ENCODE results near the gene BST1. TPM values are rescaled to one million over a fixed set of nuclear protein-coding genes. Genes with fewer than 3 reads are reported as not detected.

BST1 gene
- total RNA-seq, 4 donors from 2014 or later = 0.26 to 2.1 (median 0.95) TPM

DNA sequence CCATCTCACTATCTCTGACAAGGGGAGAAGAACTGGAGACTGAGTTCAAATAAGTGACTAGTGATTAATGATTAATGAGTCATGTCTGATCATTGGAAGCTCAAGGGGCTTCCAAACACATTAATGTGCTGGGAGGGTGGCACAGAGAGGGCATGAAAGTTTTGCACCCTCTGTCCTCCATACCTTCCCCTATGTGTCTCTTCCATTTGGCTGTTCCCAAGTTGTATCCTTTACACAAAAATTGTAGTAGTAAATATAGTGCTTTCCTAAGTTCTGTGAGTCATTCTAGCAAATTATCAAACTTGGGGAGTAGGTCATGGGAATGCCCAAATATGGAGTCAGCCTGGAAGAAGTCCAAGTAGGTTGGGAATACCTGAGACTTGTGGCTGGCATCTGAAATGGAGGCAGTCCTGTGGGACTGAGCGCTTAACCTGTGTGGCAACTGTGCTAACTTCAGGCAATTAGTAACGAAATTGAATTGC, 25.3 kb upstream of the BST1 start:
- in situ Hi-C loops (cut with MboI; ENCODE audit: low sequenced_read_pairs in 4 of 4) (no loop called here), intact Hi-C loops (cut with DNase I; ENCODE audit: low total_unique reads) (no loop called here)
- no peak for DNase-seq

DNA sequence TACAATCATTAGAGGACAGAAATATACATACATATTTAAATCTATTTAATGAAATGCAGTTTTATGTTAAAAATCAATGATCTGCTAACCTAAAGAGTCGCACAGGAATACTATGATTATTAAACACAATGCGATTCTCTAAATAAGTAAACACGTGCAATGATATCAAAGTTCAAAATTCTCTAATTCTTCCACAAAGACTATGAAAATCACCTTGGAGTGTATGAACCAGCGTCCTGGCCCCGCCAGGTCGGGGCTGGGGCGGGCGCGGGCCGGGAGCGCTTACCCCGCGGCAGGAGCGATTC, 21.8 kb upstream of the BST1 start:
- Histone ChIP-seq H3K27me3 (no peaks in the 10 kb centered on the region), H3K9me3 (no peaks in the 10 kb centered on the region), H3K4me3 (peak overlapping the region; percentile 82 to 94 (median 86)), H3K4me1 (peaks cover 9 to 15% of the 10 kb centered on the region in 2 donors), H3K27ac (peak overlapping the region; percentile 82 to 89 (median 84)), H3K36me3 (no peaks in the 10 kb centered on the region)
- no peak for DNase-seq
- in situ Hi-C loops (cut with MboI; ENCODE audit: low sequenced_read_pairs in 4 of 4) = no loop called here
- TF ChIP-seq POLR2A (IDR thresholded peaks at IDR 0.05) = no peak
- TF ChIP-seq, protein P1, sequence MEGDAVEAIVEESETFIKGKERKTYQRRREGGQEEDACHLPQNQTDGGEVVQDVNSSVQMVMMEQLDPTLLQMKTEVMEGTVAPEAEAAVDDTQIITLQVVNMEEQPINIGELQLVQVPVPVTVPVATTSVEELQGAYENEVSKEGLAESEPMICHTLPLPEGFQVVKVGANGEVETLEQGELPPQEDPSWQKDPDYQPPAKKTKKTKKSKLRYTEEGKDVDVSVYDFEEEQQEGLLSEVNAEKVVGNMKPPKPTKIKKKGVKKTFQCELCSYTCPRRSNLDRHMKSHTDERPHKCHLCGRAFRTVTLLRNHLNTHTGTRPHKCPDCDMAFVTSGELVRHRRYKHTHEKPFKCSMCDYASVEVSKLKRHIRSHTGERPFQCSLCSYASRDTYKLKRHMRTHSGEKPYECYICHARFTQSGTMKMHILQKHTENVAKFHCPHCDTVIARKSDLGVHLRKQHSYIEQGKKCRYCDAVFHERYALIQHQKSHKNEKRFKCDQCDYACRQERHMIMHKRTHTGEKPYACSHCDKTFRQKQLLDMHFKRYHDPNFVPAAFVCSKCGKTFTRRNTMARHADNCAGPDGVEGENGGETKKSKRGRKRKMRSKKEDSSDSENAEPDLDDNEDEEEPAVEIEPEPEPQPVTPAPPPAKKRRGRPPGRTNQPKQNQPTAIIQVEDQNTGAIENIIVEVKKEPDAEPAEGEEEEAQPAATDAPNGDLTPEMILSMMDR (IDR thresholded peaks at IDR 0.05 in 4 of 5, conservative IDR thresholded peaks at IDR 0.05 in 1 of 5) = no peak
- no peak for ATAC-seq
- intact Hi-C loops (cut with DNase I; ENCODE audit: low total_unique reads) = loop anchor here (1.0 kb wide), 1 partner anchor 25 kb away; no protein-coding TSS in a partner anchor

More for the DNA sequence above, 25.3 kb upstream of the BST1 start:
- H3K4me1 ChIP-seq = peaks cover 5 to 8% of the 10 kb centered on the region in 2 donors
- no peak for ATAC-seq
- no peak overlapping the region for H3K27ac ChIP-seq
- H3K4me3 ChIP-seq = no peak overlapping the region
- TF ChIP-seq POLR2A (IDR thresholded peaks at IDR 0.05) = no peak
- TF ChIP-seq, protein P1 (IDR thresholded peaks at IDR 0.05 in 4 of 5, conservative IDR thresholded peaks at IDR 0.05 in 1 of 5) = no peak
- no peaks in the 10 kb centered on the region for H3K36me3 ChIP-seq
- H3K27me3 ChIP-seq = no peaks in the 10 kb centered on the region
- no peaks in the 10 kb centered on the region for H3K9me3 ChIP-seq

DNA sequence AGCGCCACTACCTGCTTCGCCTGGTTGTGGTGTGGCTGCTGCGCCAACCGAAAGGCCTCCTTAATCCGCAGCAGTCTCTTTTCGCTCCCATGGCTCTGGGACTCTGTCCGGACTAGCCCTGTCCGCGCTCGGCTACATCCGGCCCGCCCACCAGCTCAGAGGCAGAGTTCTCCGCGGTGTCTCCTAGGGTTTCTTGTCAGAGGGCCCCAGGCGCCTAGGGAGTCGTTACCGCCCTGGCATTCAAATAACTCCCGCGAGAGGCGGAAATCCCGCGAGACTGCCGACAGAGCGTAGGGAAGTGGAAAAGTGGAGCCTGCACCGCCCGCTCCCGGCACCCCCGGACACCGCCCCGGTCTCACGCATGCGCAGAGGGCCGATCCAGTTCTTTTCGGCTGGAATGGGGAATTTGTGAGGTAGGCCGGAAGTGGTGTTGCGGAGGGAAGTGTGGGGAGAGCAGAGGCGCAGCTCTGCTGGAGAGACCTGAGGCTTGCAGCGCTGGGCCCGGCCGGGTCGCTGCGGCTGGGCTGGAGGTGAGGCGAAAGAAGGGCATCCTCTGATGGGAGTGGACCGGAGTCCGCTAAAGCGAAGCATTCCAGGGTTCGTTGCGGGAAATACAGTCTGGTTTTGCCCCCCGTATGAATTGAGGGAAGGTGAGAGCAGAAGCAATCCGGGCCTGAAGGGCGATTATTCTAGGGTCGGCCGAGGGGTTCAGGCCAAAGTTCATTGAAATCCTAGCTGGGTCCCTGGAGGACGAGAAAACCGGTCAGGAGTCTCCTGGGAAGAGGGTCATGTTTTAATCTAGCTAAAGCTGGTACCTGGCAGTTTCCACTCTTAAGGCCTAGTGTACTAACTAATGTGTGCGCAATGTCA, 21.3 kb upstream of the BST1 start, which contains the start of gene FAM200B:
Gene FAM200B, plus strand, starts transcription at position 456 of the 870 bp plus-strand sequence. CDS start 5,151 bp downstream, outside the sequence.
- ATAC-seq = peak; percentile 98
- Histone ChIP-seq H3K9me3 (no peaks in the 10 kb centered on the region), H3K4me3 (peak within 1 kb of the TSS; percentile 82 to 94 (median 86)), H3K36me3 (peaks cover 0 to 3% of the 10 kb centered on the region in 2 donors), H3K27me3 (no peaks in the 10 kb centered on the region), H3K4me1 (peaks cover 9 to 15% of the 10 kb centered on the region in 2 donors), H3K27ac (peak within 1 kb of the TSS; percentile 82 to 89 (median 84))
- peak; percentile 39 to 58 for TF ChIP-seq POLR2A (IDR thresholded peaks at IDR 0.05)
- TF ChIP-seq, protein P1 (IDR thresholded peaks at IDR 0.05 in 4 of 5, conservative IDR thresholded peaks at IDR 0.05 in 1 of 5) = peak in 2 of 5 experiments; percentile 10 to 27
- intact Hi-C loops (cut with DNase I; ENCODE audit: low total_unique reads) = loop anchor here (1.0 kb wide), 1 partner anchor 25 kb away; no protein-coding TSS in a partner anchor
- in situ Hi-C loops (cut with MboI; ENCODE audit: low sequenced_read_pairs in 4 of 4) = no loop called here
- peak; percentile 91 to 95 for DNase-seq

DNA sequence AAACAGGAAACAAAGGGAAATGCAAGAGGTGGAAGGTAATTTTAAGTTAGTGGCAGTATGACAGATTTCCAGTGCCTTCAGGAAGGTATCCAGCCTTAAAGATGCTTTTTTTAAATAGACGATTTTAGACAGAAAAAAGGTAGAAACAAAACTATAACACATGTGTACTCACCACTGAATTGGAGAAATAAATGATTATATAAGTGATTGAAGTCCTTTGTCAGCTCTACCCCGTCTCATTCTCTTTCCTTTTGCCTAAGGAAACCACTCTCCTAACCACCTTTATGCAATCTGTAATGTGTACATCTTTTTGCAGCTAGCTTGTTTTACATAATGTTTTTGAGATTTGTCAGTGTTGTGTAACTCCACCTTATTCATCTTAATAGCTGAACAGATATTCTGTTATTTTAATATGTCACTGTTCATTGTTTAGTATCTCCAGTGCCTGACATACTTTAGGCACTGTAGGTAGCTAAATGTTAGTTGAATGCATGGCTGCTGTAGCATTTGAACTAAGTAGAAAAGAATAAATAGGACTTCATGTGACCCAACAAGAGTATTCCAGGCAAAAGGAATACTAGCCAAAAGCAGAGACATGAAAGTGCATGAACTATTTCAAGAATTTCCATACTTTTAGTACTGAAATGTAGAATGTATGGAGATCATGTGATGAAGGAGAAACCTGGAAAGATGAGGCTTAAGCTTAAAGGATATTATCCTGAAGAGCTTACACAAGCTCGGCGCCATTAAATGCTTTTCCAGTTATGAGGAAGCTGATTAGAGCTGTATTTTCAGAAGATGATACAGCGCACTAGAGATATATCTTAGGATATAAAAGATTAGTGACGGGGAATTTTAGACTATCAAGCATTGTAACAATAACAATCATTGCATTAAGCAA, 20.4 kb upstream of the BST1 start:
- Histone ChIP-seq H3K27me3 (no peaks in the 10 kb centered on the region), H3K4me1 (peaks cover 9 to 15% of the 10 kb centered on the region in 2 donors), H3K36me3 (peaks cover 0 to 8% of the 10 kb centered on the region in 2 donors), H3K9me3 (no peaks in the 10 kb centered on the region), H3K27ac (peak overlapping the region; percentile 82 to 89 (median 84)), H3K4me3 (peak overlapping the region; percentile 82 to 94 (median 86))
- in situ Hi-C loops (cut with MboI; ENCODE audit: low sequenced_read_pairs in 4 of 4) = no loop called here
- intact Hi-C loops (cut with DNase I; ENCODE audit: low total_unique reads) = no loop called here
- ATAC-seq (no peak), DNase-seq (no peak)
- TF ChIP-seq, protein P1 (IDR thresholded peaks at IDR 0.05 in 4 of 5, conservative IDR thresholded peaks at IDR 0.05 in 1 of 5) = no peak
- TF ChIP-seq POLR2A (IDR thresholded peaks at IDR 0.05) = no peak
